HUES64 (cell line): ENCODE measurements around the gene CPB2.

Source experiments
- H3K27ac ChIP-seq: 2 replicates; pipeline ENCODE4 v1.7.0; 2013; ENCODE audit warnings: low read depth, low read length, inconsistent platforms
- H3K27me3 ChIP-seq: 2 replicates; pipeline ENCODE4 v1.6.1; 2013; ENCODE audit warnings: mild to moderate bottlenecking, low read length; ENCODE audit not compliant: insufficient read depth
- H3K36me3 ChIP-seq: 2 replicates; pipeline ENCODE4 v1.6.1; 2013; ENCODE audit warnings: mild to moderate bottlenecking, low read length; ENCODE audit not compliant: insufficient read depth
- H3K4me1 ChIP-seq: 2 replicates; pipeline ENCODE4 v1.6.1; 2013; ENCODE audit warnings: mild to moderate bottlenecking, low read length, moderate library complexity; ENCODE audit not compliant: insufficient read depth
- H3K4me3 ChIP-seq: 2 replicates; pipeline ENCODE4 v1.5.1; 2013; ENCODE audit warnings: mild to moderate bottlenecking, low read length, moderate library complexity
- H3K9ac ChIP-seq: 2 replicates; pipeline ENCODE4 v1.6.1; 2013; ENCODE audit warnings: mild to moderate bottlenecking, low read depth, low read length
- H3K9me3 ChIP-seq: 2 replicates; pipeline ENCODE4 v1.6.1; 2013; ENCODE audit warnings: low read depth, low read length; ENCODE audit not compliant: insufficient read depth
- WGBS: fragments of 150-250, 120-280 bp; methylation state at CpG from one replicate; pipeline ENCODE4 v1.1.7; 2013; ENCODE audit warnings: missing lambda C conversion rate; 5-methylcytosine and 5-hydroxymethylcytosine counted together

The CPB2 gene

DNA sequence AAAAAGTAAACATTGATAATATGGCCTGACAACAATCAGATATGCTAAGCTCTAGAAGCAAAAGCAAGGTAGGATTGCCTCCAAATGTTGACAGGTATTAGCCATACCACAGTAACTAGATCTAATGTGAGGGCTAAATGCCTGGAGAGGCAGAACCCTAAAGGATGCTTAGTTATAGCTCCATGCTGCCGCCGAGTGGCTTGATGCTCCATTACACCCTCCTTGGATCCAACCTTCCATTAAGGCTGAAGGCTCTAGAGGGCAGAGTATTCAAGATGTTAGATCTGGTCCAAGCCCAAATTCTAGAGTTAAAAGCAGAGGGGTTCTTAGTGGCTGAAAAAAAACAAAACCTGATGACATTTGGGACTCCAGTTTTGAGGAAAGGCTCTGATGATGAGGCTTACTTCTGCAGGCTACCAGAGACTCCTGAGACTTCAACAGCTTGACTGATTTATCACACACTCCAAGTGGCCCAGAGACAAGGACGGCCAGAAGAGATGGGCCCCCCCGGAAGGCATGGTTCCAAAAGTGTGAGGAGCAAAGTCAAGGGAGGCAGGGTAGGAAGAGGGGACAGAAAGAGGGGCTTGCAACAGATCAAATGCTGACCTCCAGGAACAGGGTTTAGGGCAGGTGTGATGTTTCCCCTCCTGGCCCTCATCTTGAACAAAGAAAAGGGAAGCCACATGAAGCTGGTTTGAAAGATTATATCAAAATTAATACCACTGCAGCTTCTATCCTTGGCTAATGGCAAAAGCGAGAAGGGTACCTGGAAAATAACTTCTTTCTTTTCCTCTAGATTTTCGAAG, 21.9 kb upstream of the CPB2 start:
- no peaks in the 10 kb centered on the region for H3K36me3 ChIP-seq
- no peak overlapping the region for H3K9ac ChIP-seq
- 59% methylated on average over 5 of the region's 6 CpGs for WGBS
- H3K27ac ChIP-seq, result no peak overlapping the region
- no peaks in the 10 kb centered on the region for H3K4me1 ChIP-seq
- no peak overlapping the region for H3K4me3 ChIP-seq
- no peaks in the 10 kb centered on the region for H3K27me3 ChIP-seq
- H3K9me3 ChIP-seq, result no peaks in the 10 kb centered on the region

GRCh38 chr13:46126056-46126455, 21.2 kb upstream of the CPB2 start:
- H3K9me3 ChIP-seq, result no peaks in the 10 kb centered on the region
- 75% methylated on average over 1 of the region's 2 CpGs for WGBS
- no peak overlapping the region for H3K27ac ChIP-seq
- no peaks in the 10 kb centered on the region for H3K27me3 ChIP-seq
- H3K4me1 ChIP-seq, result no peaks in the 10 kb centered on the region
- no peak overlapping the region for H3K4me3 ChIP-seq
- no peak overlapping the region for H3K9ac ChIP-seq
- H3K36me3 ChIP-seq, result no peaks in the 10 kb centered on the region

DNA sequence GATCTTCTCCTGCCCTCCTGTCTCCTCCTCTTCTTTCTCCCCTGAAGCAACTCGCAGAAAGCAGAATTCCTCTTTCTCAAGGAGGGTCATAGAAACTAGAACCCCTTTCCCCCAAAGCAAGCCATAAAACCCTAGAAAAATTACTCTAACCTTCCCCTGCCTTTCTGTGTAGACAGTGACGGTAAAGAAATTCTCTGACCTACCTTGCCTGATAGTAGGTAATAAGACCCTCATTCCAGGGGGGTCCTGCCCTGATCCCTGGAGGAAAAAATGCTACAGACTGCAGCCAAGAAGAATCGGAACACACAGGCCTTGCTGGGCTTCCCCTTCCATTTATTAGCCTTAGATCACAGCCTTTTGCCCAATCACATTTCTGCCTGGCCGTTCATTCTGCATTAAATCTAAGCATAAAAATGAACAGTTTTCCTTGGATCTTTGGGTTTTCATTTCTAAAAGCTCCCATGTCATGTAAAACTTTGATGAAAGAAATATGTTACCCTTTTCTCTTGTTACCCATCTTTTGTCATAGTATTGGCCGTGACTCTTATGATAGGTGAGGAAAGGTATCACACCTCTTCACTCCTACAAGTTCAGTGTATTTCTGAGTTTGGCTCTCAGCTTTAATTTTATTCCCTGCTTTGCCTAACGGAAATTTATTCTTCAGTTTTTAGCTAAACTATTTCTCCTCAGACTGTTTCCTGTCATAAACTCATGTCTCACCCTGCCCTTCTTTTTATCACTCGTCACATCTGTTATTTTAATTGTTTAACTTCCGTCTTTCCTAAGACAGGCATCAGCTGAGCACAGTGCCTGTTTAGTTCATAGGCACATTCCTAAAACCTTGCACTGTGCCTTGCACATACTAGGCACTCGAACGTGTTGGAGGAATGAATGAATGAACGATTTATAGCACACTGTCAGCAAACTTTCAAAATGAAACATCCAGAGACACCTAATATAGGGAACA, 20.4 kb upstream of the CPB2 start:
- H3K4me3 ChIP-seq, result no peak overlapping the region
- no peaks in the 10 kb centered on the region for H3K27me3 ChIP-seq
- 95% methylated on average over 10 of the region's 11 CpGs for WGBS
- no peak overlapping the region for H3K9ac ChIP-seq
- no peaks in the 10 kb centered on the region for H3K9me3 ChIP-seq
- peaks cover 1% of the 10 kb centered on the region; the same call in 1 of the 2 replicates for H3K4me1 ChIP-seq
- H3K36me3 ChIP-seq, result no peaks in the 10 kb centered on the region
- no peak overlapping the region for H3K27ac ChIP-seq

DNA sequence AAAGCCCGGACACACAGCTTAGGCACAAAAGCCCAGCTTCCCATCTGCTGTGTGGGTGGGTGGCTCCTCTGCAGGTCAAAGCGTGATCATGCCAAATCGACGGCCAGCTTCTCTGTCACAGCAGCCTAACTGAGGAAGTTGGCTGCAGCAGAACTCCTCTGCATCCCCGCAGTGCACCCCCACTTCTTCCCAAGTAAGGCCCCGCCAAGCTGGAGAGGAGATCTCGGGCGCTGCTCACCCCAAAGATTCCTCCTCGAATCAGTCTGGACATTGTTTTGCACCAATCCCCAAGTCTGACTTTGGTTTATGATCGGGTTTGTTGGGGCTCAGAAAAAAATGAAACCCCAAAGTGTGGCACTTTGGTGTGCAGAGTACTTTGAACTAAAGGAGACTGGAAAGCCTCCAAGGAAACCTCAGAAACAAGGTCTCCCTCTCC, 19.7 kb upstream of the CPB2 start:
- Histone ChIP-seq H3K27me3 (no peaks in the 10 kb centered on the region), H3K4me3 (no peak overlapping the region), H3K36me3 (no peaks in the 10 kb centered on the region), H3K9me3 (no peaks in the 10 kb centered on the region), H3K4me1 (peaks cover 8% of the 10 kb centered on the region; the same call in 1 of the 2 replicates), H3K27ac (no peak overlapping the region), H3K9ac (no peak overlapping the region)
- 94% methylated on average over 10 of the region's 10 CpGs for WGBS

DNA sequence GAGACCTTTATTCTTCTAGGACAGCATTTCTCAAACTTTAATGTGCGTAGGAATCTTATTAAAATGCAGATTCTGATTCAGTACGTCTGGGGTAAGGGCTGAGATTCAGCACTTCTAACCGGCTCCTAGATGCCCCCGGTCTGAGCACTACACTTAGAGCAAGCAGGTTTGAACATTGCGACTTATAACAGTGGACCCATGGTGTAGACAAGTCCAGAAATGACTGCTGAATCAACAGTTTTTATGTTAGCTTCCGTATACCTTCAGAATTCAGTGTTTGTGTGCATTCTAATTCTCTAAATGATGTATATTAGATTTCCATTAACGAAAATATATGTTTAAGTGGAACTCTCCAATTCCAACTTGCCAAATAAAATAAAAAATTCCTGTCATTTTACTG, 17.5 kb upstream of the CPB2 start:
- Histone ChIP-seq H3K9me3 (0 out of 2 replicates have a peak, but pooled peaks cover 3% of the 10 kb centered on the region), H3K27me3 (no peaks in the 10 kb centered on the region), H3K4me1 (peaks cover 10% of the 10 kb centered on the region; the same call in 1 of the 2 replicates), H3K36me3 (no peaks in the 10 kb centered on the region), H3K4me3 (no peak overlapping the region), H3K9ac (no peak overlapping the region), H3K27ac (no peak overlapping the region)
- 93% methylated on average over 6 of the region's 7 CpGs for WGBS

DNA sequence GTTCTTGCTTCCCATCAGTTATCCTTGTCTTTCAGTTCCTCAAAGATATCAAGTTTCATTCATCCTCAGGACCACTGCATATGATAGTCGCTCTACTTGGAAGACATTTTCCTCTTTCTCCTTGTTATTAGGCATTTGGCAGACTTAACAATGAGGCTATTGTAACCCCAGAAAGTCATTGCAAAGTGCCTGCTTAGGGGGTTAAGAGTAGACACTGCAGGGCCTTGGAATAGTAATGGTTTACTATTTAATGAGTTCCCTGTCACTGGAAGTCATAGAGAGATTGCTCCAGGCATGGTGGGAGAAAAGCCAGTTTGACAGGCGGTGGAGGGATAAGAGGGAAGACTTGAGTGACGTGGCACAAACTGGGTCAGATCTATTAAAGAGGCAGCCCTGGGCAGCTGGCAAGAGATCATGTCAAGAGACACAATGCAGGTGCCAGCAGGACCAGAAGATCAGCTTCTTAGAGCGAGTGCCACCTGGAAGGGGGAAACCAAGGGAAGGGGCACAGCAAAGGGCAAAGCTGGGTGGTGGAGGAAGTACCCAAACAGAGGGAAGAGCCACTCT, 16.8 kb upstream of the CPB2 start:
- 76% methylated on average over 4 of the region's 4 CpGs for WGBS
- H3K27me3 ChIP-seq, result no peaks in the 10 kb centered on the region
- H3K27ac ChIP-seq, result no peak overlapping the region
- H3K4me1 ChIP-seq, result peaks cover 10% of the 10 kb centered on the region; the same call in 1 of the 2 replicates
- H3K36me3 ChIP-seq, result no peaks in the 10 kb centered on the region
- H3K4me3 ChIP-seq, result no peak overlapping the region
- H3K9ac ChIP-seq, result no peak overlapping the region
- H3K9me3 ChIP-seq, result 0 out of 2 replicates have a peak, but pooled peaks cover 3% of the 10 kb centered on the region

DNA sequence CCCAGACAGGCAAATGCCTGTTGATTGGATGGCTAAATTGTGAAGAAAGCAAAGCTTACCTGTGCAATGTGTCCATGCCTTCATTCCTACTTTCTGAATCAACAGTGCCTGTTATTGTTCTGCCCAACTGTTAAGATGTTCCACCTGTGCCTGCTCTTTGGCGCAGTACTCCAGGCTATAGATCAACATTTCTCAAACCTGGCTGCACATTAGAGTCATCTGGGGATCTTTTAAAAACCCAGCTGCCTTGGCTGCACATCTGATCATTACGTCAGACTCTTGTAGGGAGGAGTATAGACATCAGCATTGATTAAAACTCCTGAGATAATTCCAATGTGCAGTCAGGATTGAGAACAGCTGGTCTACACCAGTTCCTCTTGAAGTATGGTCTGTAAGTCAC, 16.2 kb upstream of the CPB2 start:
- Histone ChIP-seq H3K27ac (no peak overlapping the region), H3K27me3 (no peaks in the 10 kb centered on the region), H3K4me3 (no peak overlapping the region), H3K4me1 (peaks cover 10% of the 10 kb centered on the region; the same call in 1 of the 2 replicates), H3K36me3 (no peaks in the 10 kb centered on the region), H3K9ac (no peak overlapping the region), H3K9me3 (0 out of 2 replicates have a peak, but pooled peaks cover 3% of the 10 kb centered on the region)
- WGBS, result 95% methylated on average over 2 of the region's 2 CpGs

GRCh38 chr13:46119883-46120614, 15.2 kb upstream of the CPB2 start:
- H3K36me3 ChIP-seq, result no peaks in the 10 kb centered on the region
- H3K9me3 ChIP-seq, result 0 out of 2 replicates have a peak, but pooled peaks cover 3% of the 10 kb centered on the region
- peaks cover 10% of the 10 kb centered on the region; the same call in 1 of the 2 replicates for H3K4me1 ChIP-seq
- H3K27ac ChIP-seq, result no peak overlapping the region
- H3K27me3 ChIP-seq, result no peaks in the 10 kb centered on the region
- no peak overlapping the region for H3K4me3 ChIP-seq
- 63% methylated on average over 6 of the region's 6 CpGs for WGBS
- no peak overlapping the region for H3K9ac ChIP-seq

DNA sequence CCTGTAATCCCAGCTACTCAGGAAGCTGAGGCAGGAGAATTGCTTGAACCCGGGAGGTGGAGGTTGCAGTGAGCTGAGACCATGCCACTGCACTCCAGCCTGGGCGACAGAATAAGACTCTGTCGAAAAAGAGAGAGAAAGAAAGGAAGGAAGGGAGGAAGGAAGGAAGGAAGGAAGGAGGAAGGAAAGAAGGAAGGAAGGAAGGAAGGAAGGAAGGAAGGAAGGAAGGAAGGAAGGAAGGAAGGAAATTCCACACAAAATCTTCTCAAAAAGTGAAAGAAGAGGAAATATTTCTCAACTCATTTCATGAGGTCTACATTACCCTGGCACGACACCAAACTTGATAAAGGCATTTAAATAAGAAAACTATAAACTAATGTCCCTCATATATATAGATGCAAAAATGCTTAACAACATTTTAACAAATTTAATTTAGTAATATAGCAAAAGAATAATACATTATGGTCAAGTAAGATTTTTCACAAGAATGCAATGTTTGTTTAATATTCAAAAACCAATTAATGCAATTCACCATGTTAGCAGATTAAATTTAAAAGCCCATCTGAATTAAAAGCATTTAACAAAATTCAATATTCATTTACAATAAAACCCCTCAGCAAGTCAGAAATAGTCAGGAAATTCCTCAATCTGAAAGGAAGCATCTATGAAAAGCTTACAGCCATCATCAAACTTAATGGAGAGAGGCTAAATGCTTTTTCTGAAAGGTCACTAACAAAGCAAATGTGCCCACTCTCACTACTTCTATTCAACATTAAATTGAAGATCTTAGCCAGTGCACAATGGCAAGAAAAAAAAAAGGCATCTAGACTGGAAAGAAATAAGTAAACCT, 12.0 kb upstream of the CPB2 start:
- Histone ChIP-seq H3K36me3 (no peaks in the 10 kb centered on the region), H3K9me3 (0 out of 2 replicates have a peak, but pooled peaks cover 3% of the 10 kb centered on the region), H3K4me3 (no peak overlapping the region), H3K4me1 (peaks cover 10% of the 10 kb centered on the region; the same call in 1 of the 2 replicates), H3K27me3 (no peaks in the 10 kb centered on the region), H3K9ac (no peak overlapping the region), H3K27ac (no peak overlapping the region)
- WGBS, result 95% methylated on average over 3 of the region's 4 CpGs

GRCh38 chr13:46114613-46115012, 9.8 kb upstream of the CPB2 start:
- Histone ChIP-seq H3K4me3 (no peak overlapping the region), H3K4me1 (peaks cover 3% of the 10 kb centered on the region; the same call in 1 of the 2 replicates), H3K27me3 (no peaks in the 10 kb centered on the region), H3K36me3 (no peaks in the 10 kb centered on the region), H3K9me3 (0 out of 2 replicates have a peak, but pooled peaks cover 3% of the 10 kb centered on the region), H3K27ac (no peak overlapping the region), H3K9ac (no peak overlapping the region)
- WGBS, result 98% methylated on average over 5 of the region's 9 CpGs
